MCF 10A (cell line): ENCODE results near the gene LCP2. TPM values are rescaled to one million over a fixed set of nuclear protein-coding genes. Genes with fewer than 3 reads are reported as not detected.

Source experiments
- BruUV-seq: library from RNA; stranded (reverse); fragments of 400-500 nt; replicated peaks from 2 replicates; lab custom pipeline; 2021; lab: Mats Ljungman, UMichigan
- CTCF ChIA-PET: fragments of 300-600 bp; sonication (Branson Sonifier 250); formaldehyde crosslinking; extraction: SDS; loops from one replicate; lab custom pipeline; 2021; ENCODE audit warnings: antibody characterized with exemption, inconsistent platforms; lab: Yijun Ruan, JAX
- POLR2A ChIA-PET: fragments of 300-600, 350-650 bp; sonication (Branson Sonifier 250); formaldehyde crosslinking; extraction: SDS; loops from one replicate; lab custom pipeline; 2020; ENCODE audit warnings: antibody characterized with exemption, inconsistent platforms; lab: Yijun Ruan, JAX
- DNase-seq: peaks from one replicate; pipeline ENCODE4 v3.0.0-alpha.2; 2018; ENCODE audit not compliant: unreplicated experiment
- H3K27ac Mint-ChIP-seq: one replicate; pipeline ENCODE4 v1.8.0; 2022; ENCODE audit warnings: mild to moderate bottlenecking, low read depth, mixed read lengths; ENCODE audit not compliant: unreplicated experiment
- H3K27me3 Mint-ChIP-seq: one replicate; pipeline ENCODE4 v1.8.0; 2022; ENCODE audit warnings: mixed read lengths; ENCODE audit not compliant: insufficient read depth, unreplicated experiment
- H3K36me3 Mint-ChIP-seq: one replicate; pipeline ENCODE4 v1.8.0; 2022; ENCODE audit warnings: mild to moderate bottlenecking, moderate library complexity, mixed read lengths; ENCODE audit not compliant: insufficient read depth, unreplicated experiment
- H3K4me1 Mint-ChIP-seq: one replicate; pipeline ENCODE4 v1.8.0; 2022; ENCODE audit warnings: mixed read lengths; ENCODE audit not compliant: insufficient read depth, unreplicated experiment
- H3K4me3 Mint-ChIP-seq: one replicate; pipeline ENCODE4 v1.8.0; 2022; ENCODE audit warnings: mild to moderate bottlenecking, moderate library complexity, mixed read lengths; ENCODE audit not compliant: unreplicated experiment
- H3K9me3 Mint-ChIP-seq: one replicate; pipeline ENCODE4 v1.8.0; 2022; ENCODE audit warnings: mixed read lengths; ENCODE audit not compliant: unreplicated experiment
- intact Hi-C: fragments of 100-400 bp; cut with micrococcal nuclease; formaldehyde crosslinking; loops from 2 replicates; pipeline ENCODE4 v1.14.1; 2022
- total RNA-seq: library from RNA; stranded (reverse); gene quantifications from 2 replicates; pipeline ENCODE4 v1.2.3, GENCODE V29; 2022
- TF ChIP-seq, protein P1 (sequence below): fragments of 200-600 bp; IDR thresholded peaks from one replicate; pipeline ENCODE4 v1.8.0; 2022; ENCODE audit warnings: antibody characterized with exemption, mild to moderate bottlenecking; ENCODE audit not compliant: unreplicated experiment

LCP2 gene
- total RNA-seq, 1 experiment from 2014 or later, result not detected

GRCh38 chr5:170338291-170338690 lies 40.7 kb upstream of the LCP2 start:
- Mint-ChIP-seq H3K27ac (no peak overlapping the region), H3K27me3 (no peaks in the 10 kb centered on the region)

GRCh38 chr5:170337045-170337733 lies 39.6 kb upstream of the LCP2 start:
- DNase-seq, result no peak
- H3K4me1 Mint-ChIP-seq, result peaks cover 11% of the 10 kb centered on the region
- no peaks in the 10 kb centered on the region for H3K36me3 Mint-ChIP-seq
- H3K27ac Mint-ChIP-seq, result no peak overlapping the region
- H3K9me3 Mint-ChIP-seq, result no peaks in the 10 kb centered on the region
- H3K27me3 Mint-ChIP-seq, result no peaks in the 10 kb centered on the region
- H3K4me3 Mint-ChIP-seq, result no peak overlapping the region
- ChIA-PET CTCF (no interaction called here), POLR2A (no interaction called here)
- BruUV-seq, result no TSS peak
- intact Hi-C loops, result no loop called here
- TF ChIP-seq, protein P1, sequence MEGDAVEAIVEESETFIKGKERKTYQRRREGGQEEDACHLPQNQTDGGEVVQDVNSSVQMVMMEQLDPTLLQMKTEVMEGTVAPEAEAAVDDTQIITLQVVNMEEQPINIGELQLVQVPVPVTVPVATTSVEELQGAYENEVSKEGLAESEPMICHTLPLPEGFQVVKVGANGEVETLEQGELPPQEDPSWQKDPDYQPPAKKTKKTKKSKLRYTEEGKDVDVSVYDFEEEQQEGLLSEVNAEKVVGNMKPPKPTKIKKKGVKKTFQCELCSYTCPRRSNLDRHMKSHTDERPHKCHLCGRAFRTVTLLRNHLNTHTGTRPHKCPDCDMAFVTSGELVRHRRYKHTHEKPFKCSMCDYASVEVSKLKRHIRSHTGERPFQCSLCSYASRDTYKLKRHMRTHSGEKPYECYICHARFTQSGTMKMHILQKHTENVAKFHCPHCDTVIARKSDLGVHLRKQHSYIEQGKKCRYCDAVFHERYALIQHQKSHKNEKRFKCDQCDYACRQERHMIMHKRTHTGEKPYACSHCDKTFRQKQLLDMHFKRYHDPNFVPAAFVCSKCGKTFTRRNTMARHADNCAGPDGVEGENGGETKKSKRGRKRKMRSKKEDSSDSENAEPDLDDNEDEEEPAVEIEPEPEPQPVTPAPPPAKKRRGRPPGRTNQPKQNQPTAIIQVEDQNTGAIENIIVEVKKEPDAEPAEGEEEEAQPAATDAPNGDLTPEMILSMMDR, result no peak

More at GRCh38 chr5:170338291-170338690, 40.7 kb upstream of the LCP2 start:
- ChIA-PET CTCF (interaction anchor here (0.7 to 1.9 kb wide), 2 partner anchors 9 to 72 kb away, joined by 3 to 13 read pairs; no protein-coding TSS in a partner anchor), POLR2A (no interaction called here)
- Mint-ChIP-seq H3K36me3 (no peaks in the 10 kb centered on the region), H3K4me1 (peaks cover 6% of the 10 kb centered on the region), H3K9me3 (no peaks in the 10 kb centered on the region), H3K4me3 (no peak overlapping the region)
- TF ChIP-seq, protein P1, result no peak
- no peak for DNase-seq
- no TSS peak for BruUV-seq
- intact Hi-C loops, result loop anchor here (2.0 kb wide), 1 partner anchor 111 kb away; no protein-coding TSS in a partner anchor

- no peaks in the 10 kb centered on the region for H3K36me3 Mint-ChIP-seq
- peaks cover 16% of the 10 kb centered on the region for H3K4me1 Mint-ChIP-seq
- no peak for DNase-seq
- BruUV-seq, result no TSS peak
- intact Hi-C loops, result no loop called here
- ChIA-PET CTCF (no interaction called here), POLR2A (no interaction called here)
- no peak overlapping the region for H3K27ac Mint-ChIP-seq
- H3K27me3 Mint-ChIP-seq, result no peaks in the 10 kb centered on the region
- H3K4me3 Mint-ChIP-seq, result no peak overlapping the region
- no peaks in the 10 kb centered on the region for H3K9me3 Mint-ChIP-seq
- TF ChIP-seq, protein P1, result no peak
Observed at GRCh38 chr5:170336065-170336464, 38.5 kb upstream of the LCP2 start.

DNA sequence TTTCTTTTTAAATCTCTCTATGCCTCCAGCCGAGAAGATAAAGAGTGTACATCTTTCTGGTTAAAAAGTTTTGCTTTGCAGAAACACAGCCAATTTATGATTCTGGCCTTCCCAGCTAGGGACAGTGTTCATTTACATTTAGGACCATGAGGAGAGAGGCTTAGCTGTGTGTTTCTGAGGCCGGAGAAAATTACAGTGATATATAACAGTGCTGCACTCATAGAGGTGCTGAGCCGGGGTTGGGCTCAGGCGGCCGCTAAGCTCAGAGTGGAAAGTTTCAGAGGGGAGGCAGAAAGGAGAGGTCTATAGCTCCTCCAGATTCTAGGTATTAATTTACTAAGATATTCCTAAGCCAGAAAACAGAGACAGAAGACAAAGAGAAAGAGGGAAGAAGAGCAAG lies 37.0 kb upstream of the LCP2 start:
- POLR2A ChIA-PET, result no interaction called here
- H3K9me3 Mint-ChIP-seq, result no peaks in the 10 kb centered on the region
- no peak overlapping the region for H3K4me3 Mint-ChIP-seq
- no peaks in the 10 kb centered on the region for H3K27me3 Mint-ChIP-seq
- CTCF ChIA-PET, result interaction anchor here (0.7 to 1.9 kb wide), 7 partner anchors 13 to 987 kb away, joined by 3 to 7 read pairs (median 4); no protein-coding TSS in a partner anchor
- TF ChIP-seq, protein P1, result no peak
- peaks cover 19% of the 10 kb centered on the region for H3K4me1 Mint-ChIP-seq
- no peak overlapping the region for H3K27ac Mint-ChIP-seq
- intact Hi-C loops, result no loop called here
- no peak for DNase-seq
- no TSS peak for BruUV-seq
- no peaks in the 10 kb centered on the region for H3K36me3 Mint-ChIP-seq
